OCI-LY3 (cell line): Measurements from ENCODE around the gene BMPR2.

ENCODE experiments used
- H2AFZ ChIP-seq: fragments of 200-600, 300-600 bp; shearing (Covaris generic); 2 replicates; pipeline ENCODE4 v1.6.0; 2014; ENCODE audit warnings: antibody characterized with exemption, low read depth, low read length
- H3K27ac ChIP-seq: fragments of 200-600, 300-600 bp; sonication (generic); 2 replicates; pipeline ENCODE4 v1.5.1; 2014; ENCODE audit warnings: mild to moderate bottlenecking, low read length, moderate library complexity, mixed read lengths
- H3K27me3 ChIP-seq: fragments of 200-600, 300-600 bp; sonication (generic); 2 replicates; pipeline ENCODE4 v1.6.1; 2014; ENCODE audit warnings: low read depth, low read length, mixed read lengths
- H3K36me3 ChIP-seq: fragments of 200-600, 300-600 bp; sonication (generic); replicated peaks from 2 replicates; pipeline ENCODE3; 2014; ENCODE audit warnings: low read depth, low read length, mixed read lengths
- H3K4me1 ChIP-seq: fragments of 300-600, 200-600 bp; sonication (generic); 2 replicates; pipeline ENCODE4 v1.6.1; 2014; ENCODE audit warnings: low read length, mixed read lengths
- H3K4me2 ChIP-seq: fragments of 200-600, 300-600 bp; sonication (generic); 2 replicates; pipeline ENCODE4 v1.6.1; 2014; ENCODE audit warnings: low read length, mixed read lengths
- H3K4me3 ChIP-seq: fragments of 300-600, 200-600 bp; sonication (generic); 2 replicates; pipeline ENCODE4 v1.5.1; 2014; ENCODE audit warnings: antibody characterized with exemption, mild to moderate bottlenecking, low read length, moderate library complexity
- H3K79me2 ChIP-seq: fragments of 300-600, 200-600 bp; shearing (Covaris generic); 2 replicates; pipeline ENCODE4 v1.6.1; 2014; ENCODE audit warnings: mild to moderate bottlenecking, low read length, mixed read lengths
- H3K9ac ChIP-seq: fragments of 300-600, 200-600 bp; shearing (Covaris generic); 2 replicates; pipeline ENCODE4 v1.6.0; 2014; ENCODE audit warnings: mild to moderate bottlenecking, low read length, moderate library complexity
- H3K9me3 ChIP-seq: fragments of 200-600, 300-600 bp; shearing (Covaris generic); 2 replicates; pipeline ENCODE4 v1.6.1; 2014; ENCODE audit warnings: low read length, mixed read lengths; ENCODE audit not compliant: insufficient read depth
- H4K20me1 ChIP-seq: fragments of 200-600, 300-600 bp; sonication (generic); 2 replicates; pipeline ENCODE4 v1.6.1; 2016; ENCODE audit warnings: low read length, mixed read lengths; ENCODE audit not compliant: insufficient read depth
- EZH2phosphoT487 ChIP-seq: fragments of 200-600 bp; shearing (Covaris generic); IDR thresholded peaks from 2 replicates; pipeline ENCODE4 v1.6.1; 2018; ENCODE audit warnings: antibody characterized with exemption, mixed run types, low read depth
- TF ChIP-seq, protein P1 (sequence below): fragments of 200-600, 300-600 bp; sonication (generic); IDR thresholded peaks from 2 replicates; pipeline ENCODE4 v1.5.1; 2014; ENCODE audit warnings: antibody characterized with exemption, low read length, low read depth

BMPR2 gene

DNA sequence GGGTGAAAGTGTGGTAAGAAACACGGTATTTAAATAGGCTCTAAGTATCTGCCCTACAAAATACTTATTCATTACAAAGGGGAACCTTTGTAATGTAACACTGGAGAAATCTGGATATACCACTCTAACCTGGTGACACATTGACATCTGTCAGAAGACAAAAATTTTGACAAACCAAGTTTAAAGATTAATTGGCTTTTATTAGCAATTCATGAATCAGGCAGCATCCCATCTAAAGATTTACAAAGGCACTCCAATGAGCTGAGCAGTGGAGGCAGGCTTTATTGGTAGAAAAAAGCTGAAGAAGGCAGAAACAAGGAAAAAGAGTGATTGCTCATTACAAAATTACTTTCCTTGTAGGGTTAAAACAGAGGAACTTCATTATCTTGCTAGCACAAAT, 35.0 kb downstream of the BMPR2 start:
- Histone ChIP-seq H3K4me2 (peak overlapping the region; percentile 30; the same call in 1 of the 2 replicates), H3K9ac (no peak overlapping the region), H4K20me1 (0 out of 2 replicates have a peak, but pooled peaks cover 4% of the 10 kb centered on the region), H3K27ac (no peak overlapping the region), H3K4me1 (peaks cover 12% of the 10 kb centered on the region), H3K79me2 (no peaks in the 10 kb centered on the region), H3K36me3 (no peaks in the 10 kb centered on the region), H3K9me3 (no peaks in the 10 kb centered on the region), H2AFZ (no peak overlapping the region), H3K4me3 (no peak overlapping the region), H3K27me3 (no peaks in the 10 kb centered on the region)
- TF ChIP-seq EZH2phosphoT487, result no peak
- TF ChIP-seq, protein P1, sequence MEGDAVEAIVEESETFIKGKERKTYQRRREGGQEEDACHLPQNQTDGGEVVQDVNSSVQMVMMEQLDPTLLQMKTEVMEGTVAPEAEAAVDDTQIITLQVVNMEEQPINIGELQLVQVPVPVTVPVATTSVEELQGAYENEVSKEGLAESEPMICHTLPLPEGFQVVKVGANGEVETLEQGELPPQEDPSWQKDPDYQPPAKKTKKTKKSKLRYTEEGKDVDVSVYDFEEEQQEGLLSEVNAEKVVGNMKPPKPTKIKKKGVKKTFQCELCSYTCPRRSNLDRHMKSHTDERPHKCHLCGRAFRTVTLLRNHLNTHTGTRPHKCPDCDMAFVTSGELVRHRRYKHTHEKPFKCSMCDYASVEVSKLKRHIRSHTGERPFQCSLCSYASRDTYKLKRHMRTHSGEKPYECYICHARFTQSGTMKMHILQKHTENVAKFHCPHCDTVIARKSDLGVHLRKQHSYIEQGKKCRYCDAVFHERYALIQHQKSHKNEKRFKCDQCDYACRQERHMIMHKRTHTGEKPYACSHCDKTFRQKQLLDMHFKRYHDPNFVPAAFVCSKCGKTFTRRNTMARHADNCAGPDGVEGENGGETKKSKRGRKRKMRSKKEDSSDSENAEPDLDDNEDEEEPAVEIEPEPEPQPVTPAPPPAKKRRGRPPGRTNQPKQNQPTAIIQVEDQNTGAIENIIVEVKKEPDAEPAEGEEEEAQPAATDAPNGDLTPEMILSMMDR, result no peak

DNA sequence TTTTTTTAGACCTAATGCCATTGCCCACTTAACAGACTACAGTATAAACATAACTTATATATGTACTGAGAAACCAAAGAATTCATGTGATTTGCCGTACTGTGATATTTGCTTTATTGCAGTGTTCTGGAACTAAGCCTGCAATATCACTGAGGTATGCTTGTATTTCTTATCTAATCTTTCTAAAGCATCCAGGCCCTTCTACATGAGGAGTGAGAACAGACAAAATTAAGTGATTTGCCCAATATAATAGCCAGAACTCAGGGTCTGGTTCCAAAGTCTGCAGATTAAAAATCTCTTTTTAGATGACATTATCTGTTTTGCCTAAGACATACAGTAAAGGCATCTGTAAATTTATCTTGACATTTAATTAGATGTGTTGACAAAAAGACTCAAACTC, 41.9 kb downstream of the BMPR2 start:
- Histone ChIP-seq H3K9ac (no peak overlapping the region), H3K4me2 (no peak overlapping the region), H3K79me2 (no peaks in the 10 kb centered on the region)

DNA sequence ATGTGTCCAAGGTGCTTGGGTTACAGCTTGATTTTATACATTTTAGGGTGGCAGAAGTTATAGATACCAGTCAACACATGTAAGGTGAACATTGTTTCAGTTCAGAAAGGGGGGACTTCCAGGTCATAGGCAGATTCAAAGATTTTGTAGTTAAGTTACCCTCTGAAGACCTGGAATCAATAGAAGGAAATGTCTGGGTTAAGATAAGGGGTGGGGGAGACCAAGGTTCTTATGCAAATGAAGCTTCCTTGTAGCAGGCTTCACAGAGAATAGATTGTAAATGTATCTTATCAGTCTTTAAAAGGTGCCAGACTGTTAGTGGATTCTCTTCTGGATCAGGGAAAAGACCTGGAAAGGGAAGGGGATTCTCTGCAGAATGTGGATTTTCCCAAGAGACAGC, 42.4 kb downstream of the BMPR2 start:
- Histone ChIP-seq H3K4me2 (no peak overlapping the region), H4K20me1 (no peaks in the 10 kb centered on the region), H2AFZ (no peak overlapping the region), H3K9ac (no peak overlapping the region), H3K4me1 (no peaks in the 10 kb centered on the region), H3K36me3 (no peaks in the 10 kb centered on the region), H3K27ac (no peak overlapping the region), H3K9me3 (no peaks in the 10 kb centered on the region), H3K79me2 (no peaks in the 10 kb centered on the region), H3K4me3 (no peak overlapping the region), H3K27me3 (no peaks in the 10 kb centered on the region)
- TF ChIP-seq, protein P1, result no peak
- TF ChIP-seq EZH2phosphoT487, result no peak

More for the DNA sequence above, 41.9 kb downstream of the BMPR2 start:
- Histone ChIP-seq H3K4me1 (no peaks in the 10 kb centered on the region), H2AFZ (no peak overlapping the region), H3K9me3 (no peaks in the 10 kb centered on the region), H3K36me3 (no peaks in the 10 kb centered on the region), H3K27me3 (no peaks in the 10 kb centered on the region), H3K4me3 (no peak overlapping the region), H4K20me1 (no peaks in the 10 kb centered on the region), H3K27ac (no peak overlapping the region)
- TF ChIP-seq, protein P1, result no peak
- TF ChIP-seq EZH2phosphoT487, result no peak

DNA sequence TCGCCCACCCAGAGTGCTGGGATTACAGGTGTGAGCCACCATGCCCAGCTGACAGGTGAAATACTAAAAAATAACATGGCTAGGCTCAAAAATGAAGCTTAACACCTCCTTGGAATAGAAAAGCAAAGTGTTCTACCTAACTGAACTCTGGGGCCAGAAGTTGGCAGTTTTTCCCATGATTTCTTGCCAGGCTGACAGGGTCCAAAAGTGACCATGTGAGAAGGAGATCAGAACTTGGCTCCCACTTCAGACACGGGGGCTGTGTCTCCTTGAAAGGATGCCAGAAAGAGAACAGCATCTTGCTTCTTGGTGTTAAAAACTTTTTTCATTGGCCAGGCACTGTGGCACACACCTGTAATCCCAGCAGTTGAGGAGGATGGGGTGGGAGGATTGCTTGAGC, 47.0 kb downstream of the BMPR2 start:
- no peaks in the 10 kb centered on the region for H4K20me1 ChIP-seq
- no peaks in the 10 kb centered on the region for H3K27me3 ChIP-seq
- no peaks in the 10 kb centered on the region for H3K9me3 ChIP-seq
- no peaks in the 10 kb centered on the region for H3K36me3 ChIP-seq
- no peaks in the 10 kb centered on the region for H3K79me2 ChIP-seq
- no peak overlapping the region for H3K27ac ChIP-seq
- H3K4me1 ChIP-seq, result no peaks in the 10 kb centered on the region
- TF ChIP-seq, protein P1, result no peak
- no peak for TF ChIP-seq EZH2phosphoT487
- no peak overlapping the region for H3K4me3 ChIP-seq
- H3K4me2 ChIP-seq, result no peak overlapping the region
- H3K9ac ChIP-seq, result no peak overlapping the region
- H2AFZ ChIP-seq, result no peak overlapping the region
